Spleen (tissue), 7 donors: ENCODE data around the gene SNRPA1.

ENCODE experiments used
- CTCF ChIP-seq, 11 experiments: fragments of 200-600 bp in 7 of 11; fragments of 450-650 bp in 4 of 11; sonication (generic) in 4 of 11; IDR thresholded peaks in 8 of 11; conservative IDR thresholded peaks in 3 of 11; 1 replicate in 7 of 11; 2 replicates in 4 of 11; pipeline versions ENCODE4 v1.4.0 to v1.8.0; 2016 to 2021; ENCODE audit warnings: antibody characterized with exemption in 11 of 11, inconsistent platforms in 4 of 11, mild to moderate bottlenecking in 1 of 11
- POLR2A ChIP-seq, 3 donors: fragments of 450-650 bp; IDR thresholded peaks; one replicate each; pipeline ENCODE4 v1.5.1; 2017; ENCODE audit warnings: antibody characterized with exemption in 3 of 3, mild to moderate bottlenecking in 1 of 3
- POLR2AphosphoS5 ChIP-seq, 3 donors: sonication (generic); formaldehyde crosslinking; IDR thresholded peaks; one replicate each; pipeline ENCODE4 v1.5.1; 2017; ENCODE audit warnings: antibody characterized with exemption in 3 of 3
- donor health status: DM: no; HTN: no; CAD: no; lungs with moderate emphysema.
- donor health status: DM: no; HTN: no; CAD: no.
- donor health status: DM: no; HTN: no; CAD: no.

GRCh38 chr15:101262551-101262950 is 32.5 kb downstream of the SNRPA1 start:
- no peak for TF ChIP-seq CTCF (IDR thresholded peaks at IDR 0.05 in 8 of 11, conservative IDR thresholded peaks at IDR 0.05 in 3 of 11)
- no peak for TF ChIP-seq POLR2A (IDR thresholded peaks at IDR 0.05)
- TF ChIP-seq POLR2AphosphoS5 (IDR thresholded peaks at IDR 0.05), result no peak
